GM23338 (cell line): ENCODE results near the gene FAM47E. TPM values are rescaled to one million over a fixed set of nuclear protein-coding genes. Genes with fewer than 3 reads are reported as not detected.

Experiments
- ATAC-seq: fragments of 200-7000 bp; cut with Tn5 transposase; 3 replicates; pipeline ENCODE4 v1.9.1; 2020
- DNase-seq: peaks from one replicate; pipeline ENCODE4 v3.0.0-alpha.2; 2015; ENCODE audit warnings: low spot score
- H2AFZ ChIP-seq: fragments of 200-600 bp; sonication (generic); 2 replicates; pipeline ENCODE4 v1.8.0; 2016; ENCODE audit warnings: antibody characterized with exemption, mild to moderate bottlenecking, moderate library complexity
- H3F3A ChIP-seq: fragments of 200-600 bp; sonication (generic); replicated peaks from 2 replicates; pipeline ENCODE4 v1.8.0; 2017; ENCODE audit warnings: antibody characterized with exemption, mixed run types, low read depth
- H3K27ac ChIP-seq: fragments of 200-600 bp; sonication (generic); 2 replicates; pipeline ENCODE4 v1.6.1; 2016; ENCODE audit warnings: low read depth
- H3K27me3 ChIP-seq: fragments of 200-600 bp; sonication (generic); 2 replicates; pipeline ENCODE4 v1.8.0; 2016; ENCODE audit warnings: mild to moderate bottlenecking, mixed run types, moderate library complexity; ENCODE audit not compliant: insufficient read depth
- H3K36me3 ChIP-seq: fragments of 200-600 bp; sonication (generic); 2 replicates; pipeline ENCODE4 v1.8.0; 2016; ENCODE audit warnings: mild to moderate bottlenecking; ENCODE audit not compliant: insufficient read depth
- H3K4me1 ChIP-seq: fragments of 200-600 bp; sonication (generic); 2 replicates; pipeline ENCODE4 v1.8.0; 2016; ENCODE audit warnings: mild to moderate bottlenecking, moderate library complexity; ENCODE audit not compliant: insufficient read depth
- H3K4me2 ChIP-seq: fragments of 200-600 bp; sonication (generic); 2 replicates; pipeline ENCODE4 v1.7.1; 2017; ENCODE audit warnings: mixed run types
- H3K4me3 ChIP-seq: fragments of 200-600 bp; sonication (generic); 2 replicates; pipeline ENCODE4 v1.6.1; 2016; ENCODE audit warnings: mixed run types
- H3K79me2 ChIP-seq: fragments of 200-600 bp; sonication (generic); replicated peaks from 2 replicates; pipeline ENCODE4 v1.8.0; 2017; ENCODE audit warnings: mild to moderate bottlenecking; ENCODE audit not compliant: insufficient read depth
- H3K9me2 ChIP-seq: fragments of 200-600 bp; sonication (generic); 2 replicates; pipeline ENCODE4 v1.8.0; 2017; ENCODE audit not compliant: insufficient read depth
- H4K20me1 ChIP-seq: fragments of 200-600 bp; sonication (generic); replicated peaks from 2 replicates; pipeline ENCODE4 v1.8.0; 2017; ENCODE audit warnings: mild to moderate bottlenecking; ENCODE audit not compliant: insufficient read depth
- H3K27ac Mint-ChIP-seq: 2 replicates; pipeline ENCODE4 v1.8.0; 2020; ENCODE audit warnings: inconsistent platforms, mild to moderate bottlenecking, moderate library complexity, mixed read lengths
- H3K27me3 Mint-ChIP-seq: 3 replicates; pipeline ENCODE4 v1.8.0; 2022; ENCODE audit warnings: low read depth, mild to moderate bottlenecking, moderate library complexity, mixed read lengths, inconsistent platforms; ENCODE audit not compliant: insufficient read depth, poor library complexity
- H3K36me3 Mint-ChIP-seq: 3 replicates; pipeline ENCODE4 v1.8.0; 2021; ENCODE audit warnings: low read depth, mild to moderate bottlenecking, inconsistent platforms, moderate library complexity, mixed read lengths
- H3K4me1 Mint-ChIP-seq: 3 replicates; pipeline ENCODE4 v1.8.0; 2020; ENCODE audit warnings: mild to moderate bottlenecking, inconsistent platforms, mixed read lengths
- H3K4me3 Mint-ChIP-seq: 3 replicates; pipeline ENCODE4 v1.8.0; 2021; ENCODE audit warnings: moderate library complexity, mild to moderate bottlenecking, inconsistent platforms, mixed read lengths
- H3K9me3 Mint-ChIP-seq: 3 replicates; pipeline ENCODE4 v1.8.0; 2020; ENCODE audit warnings: moderate library complexity, mild to moderate bottlenecking, inconsistent platforms, mixed read lengths
- CREB1 ChIP-seq: fragments of 250-450 bp; sonication (Bioruptor Pico); IDR thresholded peaks from 2 replicates; pipeline ENCODE4 v1.5.0; 2020; ENCODE audit warnings: low read depth, mild to moderate bottlenecking, moderate library complexity
- STAT1 ChIP-seq: IDR thresholded peaks from one replicate; pipeline ENCODE4 v1.6.1; 2016; ENCODE audit warnings: antibody characterized with exemption; ENCODE audit not compliant: unreplicated experiment
- polyA plus RNA-seq: library from polyadenylated mRNA; unstranded; fragments of >200 nt; fragmentation: Nextera tagmentation; extraction: Ambion mirVana; gene quantifications from 2 replicates; pipeline ENCODE4 v1.2.1, GENCODE V29; 2016
- total RNA-seq: library from RNA; depleted of rRNA; stranded (reverse); fragments of >200 nt; shearing (Covaris generic); gene quantifications from 2 replicates; pipeline ENCODE4 v1.2.3, GENCODE V29; 2014
- TF ChIP-seq, protein P1 (sequence below), 2 experiments: fragments of 200-600 bp in 1 of 2; sonication (generic) in 1 of 2; conservative IDR thresholded peaks; 2 replicates each; pipeline versions ENCODE4 v1.5.1 to v1.6.1; 2016 to 2017; ENCODE audit warnings: antibody characterized with exemption in 2 of 2, low read depth in 2 of 2, mild to moderate bottlenecking in 2 of 2, moderate library complexity in 1 of 2
- TF ChIP-seq, protein P2 (sequence below): fragments of 250-450 bp; sonication (Bioruptor Pico); IDR thresholded peaks from 2 replicates; pipeline ENCODE4 v1.5.0; 2020; ENCODE audit warnings: mild to moderate bottlenecking, moderate library complexity

FAM47E gene
- total and polyA plus RNA-seq, 2 experiments from 2014 or later, result 0.66 to 2.3 TPM

DNA sequence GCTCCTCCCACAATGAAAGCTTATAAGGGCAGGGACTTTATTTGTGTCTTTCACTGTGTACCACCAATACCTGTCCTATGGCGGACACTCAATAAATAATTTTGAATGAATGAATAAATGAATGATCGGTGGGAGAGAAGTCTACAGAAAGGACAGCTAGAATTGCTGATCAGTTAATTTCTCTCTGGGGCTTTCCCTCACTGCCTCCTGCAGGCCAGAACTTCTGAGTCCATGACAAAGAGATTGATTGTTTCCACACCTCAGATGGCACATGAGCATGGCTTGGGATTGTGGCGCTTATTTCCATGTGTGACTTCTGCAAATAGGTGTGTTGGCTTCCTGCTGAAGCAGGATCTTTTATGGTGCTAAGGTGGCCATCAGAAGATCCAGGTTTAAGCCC, 6.3 kb downstream of the FAM47E start:
- no peak overlapping the region for H3K4me3 Mint-ChIP-seq
- H2AFZ ChIP-seq, result no peak overlapping the region
- H3K27ac ChIP-seq, result no peak overlapping the region
- DNase-seq (no peak), ATAC-seq (no peak)
- no peaks in the 10 kb centered on the region for H3K79me2 ChIP-seq
- H3K4me1 ChIP-seq, result no peaks in the 10 kb centered on the region
- TF ChIP-seq, protein P1, sequence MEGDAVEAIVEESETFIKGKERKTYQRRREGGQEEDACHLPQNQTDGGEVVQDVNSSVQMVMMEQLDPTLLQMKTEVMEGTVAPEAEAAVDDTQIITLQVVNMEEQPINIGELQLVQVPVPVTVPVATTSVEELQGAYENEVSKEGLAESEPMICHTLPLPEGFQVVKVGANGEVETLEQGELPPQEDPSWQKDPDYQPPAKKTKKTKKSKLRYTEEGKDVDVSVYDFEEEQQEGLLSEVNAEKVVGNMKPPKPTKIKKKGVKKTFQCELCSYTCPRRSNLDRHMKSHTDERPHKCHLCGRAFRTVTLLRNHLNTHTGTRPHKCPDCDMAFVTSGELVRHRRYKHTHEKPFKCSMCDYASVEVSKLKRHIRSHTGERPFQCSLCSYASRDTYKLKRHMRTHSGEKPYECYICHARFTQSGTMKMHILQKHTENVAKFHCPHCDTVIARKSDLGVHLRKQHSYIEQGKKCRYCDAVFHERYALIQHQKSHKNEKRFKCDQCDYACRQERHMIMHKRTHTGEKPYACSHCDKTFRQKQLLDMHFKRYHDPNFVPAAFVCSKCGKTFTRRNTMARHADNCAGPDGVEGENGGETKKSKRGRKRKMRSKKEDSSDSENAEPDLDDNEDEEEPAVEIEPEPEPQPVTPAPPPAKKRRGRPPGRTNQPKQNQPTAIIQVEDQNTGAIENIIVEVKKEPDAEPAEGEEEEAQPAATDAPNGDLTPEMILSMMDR (conservative IDR thresholded peaks at IDR 0.05; ENCODE audit: low read depth in 2 of 2), result peak in 1 of 2 experiments; percentile 23; a peak in 2 of 4 replicates
- TF ChIP-seq, protein P2, sequence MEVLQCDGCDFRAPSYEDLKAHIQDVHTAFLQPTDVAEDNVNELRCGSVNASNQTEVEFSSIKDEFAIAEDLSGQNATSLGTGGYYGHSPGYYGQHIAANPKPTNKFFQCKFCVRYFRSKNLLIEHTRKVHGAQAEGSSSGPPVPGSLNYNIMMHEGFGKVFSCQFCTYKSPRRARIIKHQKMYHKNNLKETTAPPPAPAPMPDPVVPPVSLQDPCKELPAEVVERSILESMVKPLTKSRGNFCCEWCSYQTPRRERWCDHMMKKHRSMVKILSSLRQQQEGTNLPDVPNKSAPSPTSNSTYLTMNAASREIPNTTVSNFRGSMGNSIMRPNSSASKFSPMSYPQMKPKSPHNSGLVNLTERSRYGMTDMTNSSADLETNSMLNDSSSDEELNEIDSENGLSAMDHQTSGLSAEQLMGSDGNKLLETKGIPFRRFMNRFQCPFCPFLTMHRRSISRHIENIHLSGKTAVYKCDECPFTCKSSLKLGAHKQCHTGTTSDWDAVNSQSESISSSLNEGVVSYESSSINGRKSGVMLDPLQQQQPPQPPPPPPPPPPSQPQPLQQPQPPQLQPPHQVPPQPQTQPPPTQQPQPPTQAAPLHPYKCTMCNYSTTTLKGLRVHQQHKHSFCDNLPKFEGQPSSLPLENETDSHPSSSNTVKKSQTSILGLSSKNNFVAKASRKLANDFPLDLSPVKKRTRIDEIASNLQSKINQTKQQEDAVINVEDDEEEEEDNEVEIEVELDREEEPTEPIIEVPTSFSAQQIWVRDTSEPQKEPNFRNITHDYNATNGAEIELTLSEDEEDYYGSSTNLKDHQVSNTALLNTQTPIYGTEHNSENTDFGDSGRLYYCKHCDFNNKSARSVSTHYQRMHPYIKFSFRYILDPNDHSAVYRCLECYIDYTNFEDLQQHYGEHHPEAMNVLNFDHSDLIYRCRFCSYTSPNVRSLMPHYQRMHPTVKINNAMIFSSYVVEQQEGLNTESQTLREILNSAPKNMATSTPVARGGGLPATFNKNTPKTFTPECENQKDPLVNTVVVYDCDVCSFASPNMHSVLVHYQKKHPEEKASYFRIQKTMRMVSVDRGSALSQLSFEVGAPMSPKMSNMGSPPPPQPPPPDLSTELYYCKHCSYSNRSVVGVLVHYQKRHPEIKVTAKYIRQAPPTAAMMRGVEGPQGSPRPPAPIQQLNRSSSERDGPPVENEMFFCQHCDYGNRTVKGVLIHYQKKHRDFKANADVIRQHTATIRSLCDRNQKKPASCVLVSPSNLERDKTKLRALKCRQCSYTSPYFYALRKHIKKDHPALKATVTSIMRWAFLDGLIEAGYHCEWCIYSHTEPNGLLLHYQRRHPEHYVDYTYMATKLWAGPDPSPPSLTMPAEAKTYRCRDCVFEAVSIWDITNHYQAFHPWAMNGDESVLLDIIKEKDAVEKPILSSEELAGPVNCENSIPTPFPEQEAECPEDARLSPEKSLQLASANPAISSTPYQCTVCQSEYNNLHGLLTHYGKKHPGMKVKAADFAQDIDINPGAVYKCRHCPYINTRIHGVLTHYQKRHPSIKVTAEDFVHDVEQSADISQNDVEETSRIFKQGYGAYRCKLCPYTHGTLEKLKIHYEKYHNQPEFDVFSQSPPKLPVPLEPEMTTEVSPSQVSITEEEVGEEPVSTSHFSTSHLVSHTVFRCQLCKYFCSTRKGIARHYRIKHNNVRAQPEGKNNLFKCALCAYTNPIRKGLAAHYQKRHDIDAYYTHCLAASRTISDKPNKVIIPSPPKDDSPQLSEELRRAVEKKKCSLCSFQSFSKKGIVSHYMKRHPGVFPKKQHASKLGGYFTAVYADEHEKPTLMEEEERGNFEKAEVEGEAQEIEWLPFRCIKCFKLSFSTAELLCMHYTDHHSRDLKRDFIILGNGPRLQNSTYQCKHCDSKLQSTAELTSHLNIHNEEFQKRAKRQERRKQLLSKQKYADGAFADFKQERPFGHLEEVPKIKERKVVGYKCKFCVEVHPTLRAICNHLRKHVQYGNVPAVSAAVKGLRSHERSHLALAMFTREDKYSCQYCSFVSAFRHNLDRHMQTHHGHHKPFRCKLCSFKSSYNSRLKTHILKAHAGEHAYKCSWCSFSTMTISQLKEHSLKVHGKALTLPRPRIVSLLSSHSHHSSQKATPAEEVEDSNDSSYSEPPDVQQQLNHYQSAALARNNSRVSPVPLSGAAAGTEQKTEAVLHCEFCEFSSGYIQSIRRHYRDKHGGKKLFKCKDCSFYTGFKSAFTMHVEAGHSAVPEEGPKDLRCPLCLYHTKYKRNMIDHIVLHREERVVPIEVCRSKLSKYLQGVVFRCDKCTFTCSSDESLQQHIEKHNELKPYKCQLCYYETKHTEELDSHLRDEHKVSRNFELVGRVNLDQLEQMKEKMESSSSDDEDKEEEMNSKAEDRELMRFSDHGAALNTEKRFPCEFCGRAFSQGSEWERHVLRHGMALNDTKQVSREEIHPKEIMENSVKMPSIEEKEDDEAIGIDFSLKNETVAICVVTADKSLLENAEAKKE (CRISPR knock-in tag), result no peak
- no peak overlapping the region for H3K4me2 ChIP-seq
- peaks cover 6% of the 10 kb centered on the region; the same call in 1 of the 2 replicates for H3K9me2 ChIP-seq
- H3K36me3 Mint-ChIP-seq, result no peaks in the 10 kb centered on the region
- H3K4me3 ChIP-seq, result no peak overlapping the region
- peaks cover 7% of the 10 kb centered on the region for H3K27me3 ChIP-seq
- H3K36me3 ChIP-seq, result no peaks in the 10 kb centered on the region
- H3K4me1 Mint-ChIP-seq, result no peaks in the 10 kb centered on the region
- peaks cover 8% of the 10 kb centered on the region for H3K27me3 Mint-ChIP-seq
- H3F3A ChIP-seq, result no peaks in the 10 kb centered on the region
- no peaks in the 10 kb centered on the region for H3K9me3 Mint-ChIP-seq
- no peaks in the 10 kb centered on the region for H4K20me1 ChIP-seq
- H3K27ac Mint-ChIP-seq, result no peak overlapping the region

DNA sequence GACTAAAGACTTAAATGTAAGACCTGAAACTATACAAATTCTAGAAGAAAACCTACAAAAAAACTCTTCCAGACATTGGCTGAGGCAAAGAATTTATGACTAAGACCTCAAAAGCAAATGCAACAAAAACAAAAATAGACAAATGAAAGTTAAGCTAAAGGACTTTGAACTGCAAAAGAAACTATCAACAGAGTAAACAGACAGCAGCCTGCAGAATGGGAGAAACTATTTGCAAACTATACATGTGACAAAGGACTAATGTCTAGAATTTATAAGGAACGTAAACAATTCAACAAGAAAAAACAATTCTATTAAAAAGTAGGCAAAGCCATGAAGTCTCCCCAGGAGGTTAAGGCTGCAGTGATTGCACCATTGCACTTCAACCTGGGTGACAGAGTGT, 9.1 kb downstream of the FAM47E start:
- Mint-ChIP-seq H3K9me3 (no peaks in the 10 kb centered on the region), H3K27me3 (peaks cover 4% of the 10 kb centered on the region)
- H3K36me3 ChIP-seq, result no peaks in the 10 kb centered on the region
- TF ChIP-seq STAT1, result no peak
- TF ChIP-seq, protein P2 (CRISPR knock-in tag), result no peak
- TF ChIP-seq CREB1 (CRISPR knock-in tag), result no peak

More for the DNA sequence above, 9.1 kb downstream of the FAM47E start:
- Mint-ChIP-seq H3K4me1 (peaks cover 4% of the 10 kb centered on the region; the same call in 2 of the 3 replicates), H3K27ac (no peak overlapping the region), H3K4me3 (no peak overlapping the region), H3K36me3 (no peaks in the 10 kb centered on the region; the same call in 2 of the 3 replicates)
- H3K27ac ChIP-seq, result no peak overlapping the region
- H3K4me2 ChIP-seq, result no peak overlapping the region
- no peaks in the 10 kb centered on the region for H4K20me1 ChIP-seq
- no peaks in the 10 kb centered on the region for H3K79me2 ChIP-seq
- H2AFZ ChIP-seq, result no peak overlapping the region
- DNase-seq (no peak), ATAC-seq (no peak)
- H3K9me2 ChIP-seq, result peaks cover 15% of the 10 kb centered on the region
- H3K27me3 ChIP-seq, result no peaks in the 10 kb centered on the region
- H3F3A ChIP-seq, result no peaks in the 10 kb centered on the region
- 0 out of 2 replicates have a peak, but pooled peaks cover 4% of the 10 kb centered on the region for H3K4me1 ChIP-seq
- no peak overlapping the region for H3K4me3 ChIP-seq
